Activated CD8-positive, alpha-beta memory T cell treated with anti-CD3 and anti-CD28 coated beads, Interleukin-2, amount 50 U/mL, for 4 hours (primary cell): ENCODE results near the gene CHIC1.
A peak's percentile ranks its signal among the peaks of the same experiment; 100 is the strongest.
"Not testable (repeated sequence)": the region's sequence is repeated elsewhere in the genome, so short reads cannot be mapped to it uniquely, and the experiment has no call there.

Experiments
- DNase-seq: peaks from one replicate; pipeline ENCODE4 v3.0.0-alpha.2; 2020

The CHIC1 gene

GRCh38 chrX:73562984-73563737 lies at the start of gene CHIC1:
TSS of gene CHIC1 (plus strand) at chrX:73563197. CDS start at chrX:73563285, 88 bp downstream.
- peak; percentile 61 for DNase-seq

DNA sequence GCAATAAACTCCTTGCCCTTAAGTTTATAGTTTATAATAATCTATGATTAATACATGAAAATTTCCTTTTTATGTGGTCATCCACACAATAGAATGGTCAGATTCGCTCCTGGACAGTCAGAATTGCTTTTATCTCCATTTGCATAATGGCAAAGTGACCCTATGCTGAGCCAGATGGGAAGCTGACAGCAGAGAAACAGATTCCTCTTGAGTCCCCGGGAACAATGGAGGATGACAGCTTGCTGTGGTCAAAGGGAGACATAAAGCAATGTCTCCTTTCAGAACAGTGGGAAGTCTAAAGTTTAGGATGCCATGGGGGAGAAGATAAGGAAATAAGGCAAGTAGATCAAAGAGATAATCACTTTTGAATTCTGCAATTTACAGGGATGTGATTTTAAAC lies 40.2 kb upstream of the CHIC1 start:
- not testable (repeated sequence) for DNase-seq

- DNase-seq = no peak
Measured at GRCh38 chrX:73524906-73525305, 38.1 kb upstream of the CHIC1 start.

DNA sequence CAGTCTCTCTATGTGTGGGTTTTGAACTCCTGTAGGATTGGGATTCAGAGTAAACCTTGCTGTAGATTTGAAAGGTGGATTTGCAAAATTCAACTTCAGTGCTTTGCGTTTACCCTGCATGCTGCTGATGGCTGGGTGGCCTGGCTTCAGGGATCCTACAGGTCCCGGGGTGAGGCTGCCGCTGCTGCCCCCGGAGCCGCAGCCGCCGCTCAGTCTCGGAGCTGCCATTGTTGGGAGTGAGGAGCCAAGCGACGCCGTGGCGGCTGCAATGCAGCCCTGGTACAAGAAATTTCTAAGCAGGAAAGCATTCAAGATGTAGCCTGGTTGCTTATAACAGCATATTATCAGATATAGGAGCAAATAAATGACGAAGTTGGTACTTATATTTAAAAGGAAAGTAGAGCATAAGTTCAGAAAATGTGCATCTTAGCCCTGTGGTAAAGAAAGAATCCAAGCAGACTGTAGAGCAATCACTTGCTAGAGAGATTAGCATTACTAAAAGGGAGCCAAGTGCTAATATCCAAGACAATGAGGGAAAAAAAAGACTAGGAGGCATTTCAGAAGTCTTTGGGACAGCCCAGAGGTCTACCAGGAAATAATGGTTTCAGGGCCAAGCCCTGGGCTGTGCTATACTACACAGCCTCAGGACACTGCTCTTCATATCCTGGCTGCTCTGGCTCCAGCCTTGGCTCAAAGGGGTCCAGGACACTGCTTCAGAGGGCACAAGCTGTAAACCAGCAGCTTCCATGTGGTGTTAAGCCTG lies 36.9 kb upstream of the CHIC1 start:
- no peak for DNase-seq

GRCh38 chrX:73531655-73532054 lies 31.3 kb upstream of the CHIC1 start:
- DNase-seq = not testable (repeated sequence)

GRCh38 chrX:73556159-73556558 lies 6.8 kb upstream of the CHIC1 start:
- no peak for DNase-seq

- no peak for DNase-seq
Measured at GRCh38 chrX:73561801-73562200, 1.2 kb upstream of the CHIC1 start.

DNA sequence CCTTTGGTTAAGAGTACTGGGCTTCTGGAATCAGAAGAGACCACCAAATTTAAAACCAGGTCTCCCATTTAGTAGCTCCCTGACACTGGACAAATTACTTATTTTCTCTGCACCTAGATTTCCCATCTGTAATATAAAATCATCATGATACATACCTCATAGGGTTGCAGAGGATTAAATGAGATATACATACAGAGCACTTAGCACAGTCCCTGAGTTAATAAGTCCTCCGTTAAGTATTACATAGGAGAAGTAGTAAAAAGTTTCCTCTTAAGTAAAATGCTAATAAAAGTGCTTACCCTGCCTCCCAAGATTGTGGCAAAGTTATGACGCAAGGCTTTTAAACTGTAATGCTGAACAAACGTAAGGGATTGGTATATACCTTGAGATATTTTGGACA lies 539 bp upstream of the CHIC1 start:
- DNase-seq = no peak

GRCh38 chrX:73563738-73564068 lies 706 bp downstream of the CHIC1 start:
- no peak for DNase-seq

GRCh38 chrX:73577361-73577760 lies 14.4 kb downstream of the CHIC1 start:
- DNase-seq = no peak

DNA sequence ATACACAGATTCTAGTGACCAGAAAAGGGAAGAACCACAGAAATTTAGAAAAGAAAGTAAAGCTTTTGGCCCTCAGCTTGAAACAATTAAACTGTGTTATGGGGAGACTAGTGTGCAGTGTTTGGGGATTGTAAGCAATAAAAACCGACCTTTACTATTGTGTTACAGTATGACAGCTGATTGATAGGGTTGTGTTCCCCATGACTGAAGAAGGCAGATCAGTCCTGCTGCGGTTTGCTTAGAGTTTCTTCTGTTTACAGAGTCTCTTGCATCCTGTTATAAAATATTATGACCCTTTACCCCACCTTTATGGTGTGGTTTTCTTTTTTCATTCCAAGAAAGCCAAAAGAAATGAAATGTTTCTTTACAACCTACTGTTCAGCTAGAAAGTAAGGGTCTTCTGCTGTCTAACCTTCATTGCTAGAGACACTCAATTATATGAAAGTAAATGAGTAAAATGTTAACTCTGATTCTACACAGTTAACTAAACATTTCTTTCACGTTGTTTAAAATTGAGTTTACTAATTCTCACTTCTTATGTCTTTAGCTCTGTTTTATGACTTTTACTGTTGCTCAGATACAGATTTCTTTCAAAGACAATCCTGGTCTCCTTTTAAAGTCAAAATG lies 18.1 kb downstream of the CHIC1 start:
- no peak for DNase-seq

DNA sequence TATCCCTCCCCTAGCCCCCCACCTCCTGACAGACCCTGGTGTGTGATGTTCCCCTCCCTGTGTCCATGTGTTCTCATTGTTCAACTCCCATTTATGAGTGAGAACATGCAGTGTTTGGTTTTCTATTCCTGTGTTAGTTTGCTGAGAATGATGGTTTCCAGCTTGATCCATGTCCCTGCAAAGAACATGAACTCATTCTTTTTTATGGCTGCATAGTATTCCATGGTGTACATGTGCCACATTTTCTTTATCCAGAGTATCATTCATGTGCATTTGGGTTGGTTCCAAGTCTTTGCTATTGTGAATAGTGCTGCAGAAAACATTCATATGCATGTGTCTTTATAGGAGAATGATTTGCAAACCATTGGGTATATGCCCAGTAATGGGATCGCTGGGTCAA lies 34.8 kb downstream of the CHIC1 start:
- DNase-seq = not testable (repeated sequence)

- DNase-seq = no peak
Measured at GRCh38 chrX:73615022-73615421, 52.0 kb downstream of the CHIC1 start.

DNA sequence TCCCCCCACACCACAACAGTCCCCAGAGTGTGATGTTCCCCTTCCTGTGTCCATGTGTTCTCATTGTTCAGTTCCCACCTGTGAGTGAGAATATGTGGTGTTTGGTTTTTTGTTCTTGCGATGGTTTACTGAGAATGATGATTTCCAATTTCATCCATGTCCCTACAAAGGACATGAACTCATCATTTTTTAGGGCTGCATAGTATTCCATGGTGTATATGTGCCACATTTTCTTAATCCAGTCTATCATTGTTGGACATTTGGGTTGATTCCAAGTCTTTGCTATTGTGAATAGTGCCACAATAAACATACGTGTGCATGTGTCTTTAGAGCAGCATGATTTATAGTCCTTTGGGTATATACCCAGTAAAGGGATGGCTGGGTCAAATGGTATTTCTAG lies 78.7 kb downstream of the CHIC1 start:
- DNase-seq = not testable (repeated sequence)

GRCh38 chrX:73647212-73647611 lies 84.2 kb downstream of the CHIC1 start:
- no peak for DNase-seq

DNA sequence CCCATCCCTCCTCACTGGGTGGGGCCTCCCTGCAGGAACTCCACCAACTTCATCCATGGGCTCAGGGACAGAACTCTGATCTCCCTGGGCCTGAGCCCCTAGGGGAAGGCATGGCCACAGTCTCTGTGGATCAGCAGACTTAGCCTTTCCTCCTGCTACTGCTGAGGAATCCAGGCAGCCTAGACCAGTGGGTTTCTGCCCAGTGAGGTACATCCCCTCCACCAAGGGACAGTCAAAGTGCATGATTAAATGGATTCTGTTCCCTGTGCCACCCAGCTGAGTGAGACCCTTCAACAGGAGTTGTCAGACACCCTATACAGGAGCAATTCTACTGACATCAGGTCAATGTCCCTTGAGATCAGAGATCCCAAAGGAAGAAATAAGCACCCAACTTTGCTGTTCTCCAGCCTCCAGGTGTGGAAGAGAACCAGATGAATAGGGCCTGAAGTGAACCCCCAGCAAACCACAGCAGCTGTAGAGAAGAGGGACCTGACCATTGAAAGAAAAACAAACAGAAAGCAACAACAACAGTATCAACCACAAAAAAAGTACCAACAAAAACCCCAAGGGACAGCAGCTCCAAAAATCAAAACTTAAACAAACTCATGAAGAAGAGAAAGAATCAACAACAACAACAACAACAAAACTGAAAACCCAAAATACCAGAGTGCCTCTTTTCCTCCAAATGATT lies 84.8 kb downstream of the CHIC1 start:
- no peak for DNase-seq

DNA sequence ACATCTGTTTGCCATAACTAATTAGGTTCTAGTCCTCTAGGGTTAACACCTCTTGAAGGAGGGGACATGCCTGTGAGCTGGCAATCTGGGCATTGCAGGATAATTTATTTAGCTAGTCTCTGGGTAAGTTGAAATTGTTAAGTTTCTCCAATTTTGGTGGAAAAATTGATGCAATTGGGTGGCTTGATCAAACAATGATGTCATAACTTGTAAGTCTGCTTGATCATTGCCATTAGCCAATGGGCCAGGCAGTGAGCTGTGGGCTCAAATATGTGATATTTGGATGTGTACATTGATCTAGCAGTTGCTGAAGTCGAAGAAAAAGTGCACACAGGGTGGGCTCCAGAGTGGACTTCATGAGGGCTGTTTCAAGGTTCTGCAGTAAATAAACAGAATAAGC lies 98.3 kb downstream of the CHIC1 start:
- DNase-seq = not testable (repeated sequence)

- DNase-seq = no peak
Measured at GRCh38 chrX:73668779-73669178, 105.8 kb downstream of the CHIC1 start.

- DNase-seq = no peak
Measured at GRCh38 chrX:73681408-73681807, 118.4 kb downstream of the CHIC1 start.

GRCh38 chrX:73683236-73683859 lies 120.4 kb downstream of the CHIC1 start:
- DNase-seq = no peak

GRCh38 chrX:73707014-73707413 lies 144.0 kb downstream of the CHIC1 start:
- DNase-seq = not testable (repeated sequence)

DNA sequence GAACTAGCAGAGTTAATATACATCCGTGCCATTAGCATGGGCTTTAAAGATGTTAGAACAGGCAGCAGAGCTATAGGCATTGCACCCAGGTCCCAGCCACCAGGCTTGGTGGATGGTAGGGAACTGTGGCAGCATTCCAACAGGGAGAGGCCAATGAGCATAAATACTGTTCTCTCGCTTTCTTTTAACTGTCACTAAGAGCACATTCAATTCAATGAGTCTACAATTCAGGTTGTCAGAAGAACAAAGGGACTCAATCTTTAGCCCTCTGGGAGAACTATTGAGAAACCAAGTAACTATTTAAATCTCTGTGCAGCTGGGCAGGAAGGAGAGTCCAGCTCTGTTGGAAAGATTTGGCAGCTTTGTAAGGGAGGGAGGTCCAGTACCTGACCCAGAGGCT lies 165.6 kb downstream of the CHIC1 start:
- no peak for DNase-seq
